HG03432 (cell line): ENCODE measurements around the gene UBE2K.
"Not testable (repeated sequence)": the region's sequence is repeated elsewhere in the genome, so short reads cannot be mapped to it uniquely, and the experiment has no call there.

ENCODE experiments used
- ATAC-seq: cut with Tn5 transposase; IDR thresholded peaks from one replicate; pipeline ENCODE4 v1.9.1; 2021; ENCODE audit warnings: mild to moderate bottlenecking, moderate library complexity; ENCODE audit not compliant: unreplicated experiment

UBE2K gene

DNA sequence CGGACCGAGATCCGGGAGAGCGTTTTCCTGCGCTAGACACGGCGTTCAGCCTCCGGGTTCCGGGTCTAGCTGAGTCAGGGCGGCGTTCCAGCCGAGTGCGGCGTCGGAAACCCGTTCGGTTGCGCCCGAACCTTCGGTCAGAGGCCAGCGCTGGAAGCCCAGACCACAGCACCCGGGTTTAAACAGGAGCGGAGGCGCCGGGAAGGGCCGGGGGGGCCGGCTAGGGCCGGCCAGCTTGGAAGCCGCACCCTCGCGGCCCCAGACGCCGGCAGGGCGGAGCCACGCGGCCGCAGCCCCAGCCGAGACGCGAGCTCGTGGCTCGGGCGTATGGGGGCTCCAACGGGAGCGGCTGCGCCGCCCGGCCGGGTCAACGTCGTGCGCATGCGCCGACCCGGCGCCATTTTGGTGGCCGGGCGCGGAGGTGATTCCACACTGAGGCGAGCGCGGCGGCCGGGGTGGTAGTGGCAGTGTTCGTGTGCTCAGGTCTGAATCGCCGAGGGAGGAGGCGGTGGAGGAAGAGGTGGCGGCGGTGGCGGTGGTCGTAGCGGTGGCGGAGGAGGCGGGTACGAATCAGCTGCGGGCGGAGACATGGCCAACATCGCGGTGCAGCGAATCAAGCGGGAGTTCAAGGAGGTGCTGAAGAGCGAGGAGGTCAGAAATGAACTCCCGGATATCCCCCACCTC, at the start of gene UBE2K:
Gene UBE2K (plus strand): TSS at position 397 of the 684 bp plus-strand sequence. CDS start 192 bp downstream, at position 589.
- ATAC-seq, result peak; percentile 91

- no peak for ATAC-seq
Measured at GRCh38 chr4:39648213-39648612, 49.7 kb upstream of the UBE2K start.

DNA sequence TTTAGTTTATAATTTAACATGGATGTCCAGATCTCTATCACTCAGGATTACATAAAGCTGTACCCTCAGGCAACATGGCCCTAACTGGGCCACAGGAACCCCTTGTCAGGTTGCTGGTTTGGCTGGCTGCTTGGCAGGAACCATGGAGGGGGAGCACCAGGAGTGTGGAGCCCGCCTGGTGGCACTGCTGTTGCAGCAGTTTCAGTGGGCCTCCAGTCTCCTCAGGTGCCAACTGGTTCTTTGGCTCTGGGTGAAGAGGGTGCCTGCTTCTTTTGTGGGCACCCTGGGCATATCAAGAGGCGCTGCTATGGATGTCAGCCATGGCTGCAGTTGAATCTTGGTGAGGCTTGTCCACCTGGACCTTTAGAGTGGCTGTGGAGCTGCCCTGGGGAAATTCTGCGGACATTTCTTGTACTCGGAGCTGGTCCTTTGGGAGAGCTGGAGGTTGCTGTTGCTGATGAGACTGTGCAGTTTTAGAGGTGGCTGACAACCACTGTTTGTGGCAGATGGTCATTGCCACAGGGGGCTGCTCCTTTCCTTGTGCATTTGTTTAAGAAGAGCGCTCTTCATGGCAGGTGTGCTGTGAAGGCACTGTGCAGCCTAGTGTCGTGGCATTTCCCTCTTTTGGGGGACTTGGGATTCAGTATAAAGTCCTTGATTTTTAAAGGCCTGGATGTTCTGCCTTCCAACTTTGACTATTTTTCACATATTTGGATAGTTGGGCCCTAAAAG, 48.9 kb upstream of the UBE2K start:
- no peak for ATAC-seq

DNA sequence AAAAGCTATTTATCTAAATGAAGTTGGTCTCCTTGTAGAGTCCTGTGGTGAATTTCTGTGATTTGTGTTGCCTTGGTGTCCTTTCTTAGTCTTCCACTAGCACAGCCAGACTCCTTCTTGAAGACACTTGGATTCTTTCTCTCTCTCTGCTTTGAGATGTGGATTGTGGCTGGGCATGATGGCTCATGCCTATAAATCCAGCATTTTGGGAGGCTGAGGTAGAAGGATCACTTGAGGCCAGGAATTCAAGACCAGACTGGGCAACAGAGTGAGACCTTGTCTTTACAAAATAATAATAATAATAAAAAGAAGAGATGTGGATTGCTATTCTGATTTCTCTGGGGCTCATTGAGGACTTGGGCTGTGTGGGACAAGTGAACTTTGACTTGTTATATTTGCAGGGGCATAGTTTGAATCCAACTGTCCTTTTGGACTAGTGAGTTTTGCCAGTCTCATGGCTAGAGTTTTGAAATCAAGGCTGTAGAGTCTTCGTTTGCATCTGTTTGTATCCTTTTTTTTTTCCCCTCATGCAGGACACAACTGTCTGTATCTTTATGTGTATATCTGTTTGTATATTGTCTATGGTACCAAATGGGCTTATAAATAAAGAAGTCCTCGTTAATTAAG, 48.2 kb upstream of the UBE2K start:
- no peak for ATAC-seq

GRCh38 chr4:39651586-39651985, 46.4 kb upstream of the UBE2K start:
- ATAC-seq, result not testable (repeated sequence)

DNA sequence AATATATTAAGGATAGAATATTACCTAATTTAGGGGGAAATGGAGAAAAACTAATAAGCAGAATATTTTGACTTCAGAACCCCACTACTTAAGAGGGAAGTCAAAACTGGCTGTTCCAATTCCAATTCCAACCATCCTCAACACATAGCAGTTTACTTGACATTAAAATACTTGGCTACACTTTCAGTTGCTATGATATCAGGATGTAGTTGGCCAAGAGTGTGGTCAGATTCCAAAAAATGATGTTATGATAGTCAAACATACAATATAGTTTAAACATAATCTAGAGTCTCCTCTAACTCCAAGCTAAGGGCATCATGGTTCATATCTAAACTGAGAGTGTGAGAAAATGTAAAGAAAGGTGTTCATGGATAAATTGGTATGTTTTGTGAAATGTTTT, 42.7 kb upstream of the UBE2K start:
- ATAC-seq, result no peak

DNA sequence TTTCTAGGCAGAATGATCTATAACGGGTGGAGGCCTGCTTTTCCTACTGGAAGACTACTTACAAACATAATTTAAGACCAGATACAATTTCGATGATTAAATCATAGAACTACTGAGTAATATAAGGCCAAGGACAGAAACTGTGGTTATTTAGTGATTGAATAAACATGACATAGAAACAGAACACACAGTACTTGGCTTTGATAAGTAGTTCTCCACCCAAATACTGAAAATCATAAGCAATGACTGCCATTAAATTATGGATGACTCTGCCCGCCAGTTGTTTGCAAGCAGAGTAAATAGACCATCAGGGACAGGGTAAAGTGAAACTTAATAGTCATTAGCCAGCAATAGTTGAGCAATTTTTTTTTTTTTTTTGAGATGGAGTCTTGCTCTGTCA, 42.1 kb upstream of the UBE2K start:
- ATAC-seq, result no peak

GRCh38 chr4:39656638-39657037, 41.3 kb upstream of the UBE2K start:
- not testable (repeated sequence) for ATAC-seq

DNA sequence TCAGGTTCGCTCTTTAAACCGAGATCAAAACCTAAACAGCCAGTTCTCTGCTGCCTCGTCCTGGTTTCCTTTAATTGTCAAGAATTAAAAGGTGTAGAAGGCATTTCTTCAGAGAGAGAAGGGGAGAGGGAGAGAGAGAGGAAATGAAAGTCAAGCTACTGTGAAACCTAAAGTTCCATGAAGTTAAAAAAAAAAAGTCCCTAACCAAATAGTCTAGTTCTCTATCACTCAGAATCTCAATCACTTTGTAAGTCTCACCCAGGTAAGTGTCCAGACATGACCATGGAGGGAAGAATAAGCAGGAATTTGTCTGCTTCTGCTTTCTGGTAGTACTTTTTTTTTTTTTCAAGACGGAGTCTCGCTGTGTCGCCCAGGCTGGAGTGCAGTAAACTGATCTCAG, 40.5 kb upstream of the UBE2K start:
- ATAC-seq, result peak; percentile 82

- ATAC-seq, result no peak
Measured at GRCh38 chr4:39658756-39659155, 39.2 kb upstream of the UBE2K start.

DNA sequence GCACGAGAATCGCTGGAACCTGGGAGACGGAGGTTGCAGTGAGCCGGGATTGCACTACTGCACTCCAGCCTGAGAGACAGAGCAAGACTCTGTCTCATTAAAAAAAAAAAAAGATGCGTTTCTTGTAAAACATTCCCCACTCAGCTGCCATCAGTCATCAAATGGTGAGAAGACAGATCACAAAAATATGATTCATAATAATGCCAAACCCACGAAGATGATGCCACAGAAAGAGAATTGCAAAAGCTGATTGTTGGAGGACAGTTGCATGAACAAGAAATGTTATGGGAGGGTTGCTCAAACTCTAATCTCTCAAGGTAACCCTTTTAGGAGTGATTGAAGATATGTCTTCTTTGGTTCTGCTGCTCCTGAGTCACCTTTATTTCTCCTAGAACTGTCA, 37.9 kb upstream of the UBE2K start:
- no peak for ATAC-seq

DNA sequence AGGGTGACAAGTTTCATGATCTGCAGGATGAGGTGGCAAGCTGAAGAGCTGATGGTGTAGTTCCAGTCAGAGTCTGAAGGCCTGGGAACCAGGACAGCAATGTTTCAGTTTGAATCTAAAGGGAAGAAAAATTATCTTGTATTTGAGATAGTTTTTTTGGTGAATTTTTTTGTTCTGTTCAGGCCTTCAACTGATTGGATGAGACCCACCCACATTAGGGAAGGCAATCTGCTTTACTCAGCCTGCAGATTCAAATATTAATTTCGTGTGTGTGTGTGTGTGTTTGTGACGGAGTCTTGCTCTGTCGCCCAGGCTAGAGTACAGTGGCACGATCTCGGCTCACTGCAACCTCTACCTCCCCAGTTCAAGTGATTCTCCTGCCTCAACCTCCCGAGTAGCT, 37.2 kb upstream of the UBE2K start:
- ATAC-seq, result no peak

GRCh38 chr4:39662683-39663082, 35.3 kb upstream of the UBE2K start:
- ATAC-seq, result no peak

- no peak for ATAC-seq
Measured at GRCh38 chr4:39664828-39665731, 32.9 kb upstream of the UBE2K start.

DNA sequence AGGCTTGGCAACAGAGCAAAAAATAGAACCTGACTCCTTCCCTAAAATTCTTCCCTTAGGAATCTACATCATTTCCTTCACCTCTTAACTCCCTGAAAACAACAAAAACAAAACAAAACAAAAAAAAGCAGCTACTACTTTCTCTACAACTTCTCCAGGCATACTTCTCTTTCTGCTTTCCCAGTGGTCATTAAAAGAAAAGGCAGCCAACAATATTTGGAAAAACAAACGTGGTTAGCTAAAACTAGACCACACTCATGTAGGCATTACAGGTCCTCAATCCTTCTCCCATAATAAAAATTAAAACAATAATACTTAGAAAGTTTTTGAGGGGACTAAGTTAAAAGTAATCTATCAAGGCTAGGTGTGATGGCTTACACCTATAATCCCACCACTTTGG, 30.2 kb upstream of the UBE2K start:
- ATAC-seq, result no peak

DNA sequence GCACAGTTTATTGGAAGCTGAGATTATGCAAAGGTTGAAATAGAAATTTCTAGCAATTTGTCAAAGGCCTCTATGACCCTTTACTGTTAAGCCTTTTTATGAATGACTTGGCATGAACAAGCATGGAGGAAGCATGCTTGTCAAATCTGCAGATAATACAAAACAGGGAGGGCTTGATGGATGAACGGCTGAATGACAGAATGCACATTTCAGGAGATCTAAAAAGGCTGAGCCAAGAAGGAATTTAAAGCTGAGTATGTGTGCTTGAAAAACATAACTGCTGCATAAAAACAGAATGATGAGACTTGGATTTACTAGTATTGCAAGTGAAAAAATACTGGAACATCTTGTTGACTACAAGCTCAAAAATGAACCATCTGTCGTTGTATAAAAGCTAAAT, 29.0 kb upstream of the UBE2K start:
- no peak for ATAC-seq

DNA sequence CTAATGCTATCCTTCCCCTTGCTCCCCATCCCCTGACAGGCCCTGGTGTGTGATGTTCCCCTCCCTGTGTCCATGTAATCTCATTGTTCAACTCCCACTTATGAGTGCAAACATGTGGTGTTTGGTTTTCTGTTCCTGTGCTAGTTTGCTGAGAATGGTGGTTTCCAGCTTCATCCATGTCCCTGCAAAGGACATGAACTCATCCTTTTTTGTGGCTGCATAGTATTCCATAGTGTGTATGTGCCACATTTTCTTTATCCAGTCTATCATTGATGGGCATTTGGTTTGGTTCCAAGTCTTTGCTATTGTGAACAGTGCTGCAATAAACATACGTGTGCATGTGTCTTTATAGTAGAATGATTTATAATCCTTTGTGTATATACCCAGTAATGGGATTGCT, 27.6 kb upstream of the UBE2K start:
- ATAC-seq, result not testable (repeated sequence)

DNA sequence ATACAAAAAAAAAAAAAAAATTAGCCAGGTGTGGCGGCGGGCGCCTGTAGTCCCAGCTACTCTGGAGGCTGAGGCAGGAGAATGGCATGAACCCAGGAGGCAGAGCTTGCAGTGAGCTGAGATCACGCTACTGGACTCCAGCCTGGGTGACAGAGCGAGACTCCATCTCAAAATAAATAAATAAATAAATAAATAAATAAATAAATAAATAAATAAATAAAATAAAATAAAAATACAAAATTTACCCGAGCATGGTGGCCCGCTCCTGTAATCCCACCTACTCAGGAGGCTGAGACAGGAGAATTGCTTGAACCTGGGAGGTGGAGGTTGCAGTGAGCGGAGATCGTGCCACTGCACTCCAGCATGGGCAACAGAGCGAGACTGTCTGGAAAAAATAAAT, 22.3 kb upstream of the UBE2K start:
- not testable (repeated sequence) for ATAC-seq

GRCh38 chr4:39681003-39681402, 16.9 kb upstream of the UBE2K start:
- not testable (repeated sequence) for ATAC-seq

DNA sequence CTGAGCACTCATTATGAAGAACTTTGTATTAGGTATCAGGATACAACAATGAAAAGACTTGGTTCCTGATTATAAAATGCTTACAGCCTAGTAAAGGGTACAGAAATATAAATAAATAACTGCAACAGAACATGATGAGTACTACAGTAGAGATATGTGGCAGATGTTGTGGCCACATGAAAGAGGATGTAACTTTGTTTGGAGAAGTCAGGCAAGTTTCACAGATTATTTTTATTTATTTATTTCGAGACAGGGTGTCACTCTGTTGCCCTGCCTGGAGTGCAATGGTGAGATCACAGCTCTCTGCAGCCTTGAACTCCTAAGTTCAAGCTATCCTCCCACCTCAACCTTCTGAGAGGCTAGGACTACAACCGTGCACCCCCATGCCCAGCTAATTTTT, 15.8 kb upstream of the UBE2K start:
- ATAC-seq, result peak; percentile 87

DNA sequence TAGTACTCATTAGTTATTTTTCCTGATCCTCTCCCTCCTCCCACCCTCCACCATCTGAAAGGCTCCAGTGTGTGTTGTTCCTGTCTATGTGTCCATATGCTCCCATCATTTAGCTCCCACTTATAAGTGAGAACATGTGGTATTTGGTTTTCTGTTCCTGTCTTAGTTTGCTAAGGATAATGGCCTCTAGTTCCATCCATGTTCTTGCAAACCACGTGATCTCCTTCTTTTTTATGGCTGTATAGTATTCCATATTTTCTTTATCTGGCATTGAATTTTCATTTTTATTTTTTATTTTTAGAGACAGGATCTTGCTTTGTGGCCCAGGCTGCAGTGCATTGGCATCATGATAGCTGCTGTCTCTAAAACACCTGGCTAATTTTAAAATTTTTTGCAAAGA, 11.9 kb upstream of the UBE2K start:
- no peak for ATAC-seq
